ENCODE results near the gene USP25.

The USP25 gene

GRCh38 chr21:15874615-15875014 is 144.8 kb downstream of the USP25 start:
- DNase-seq: no peak

GRCh38 chr21:15875286-15875685 is 145.5 kb downstream of the USP25 start:
- DNase-seq: no peak

- no peak for DNase-seq
Measured at GRCh38 chr21:15893902-15894301, 164.1 kb downstream of the USP25 start.

GRCh38 chr21:15894596-15894995 is 164.8 kb downstream of the USP25 start:
- peak; percentile 16 for DNase-seq

- no peak for DNase-seq
Measured at GRCh38 chr21:15895142-15896106, 165.6 kb downstream of the USP25 start.

- no peak for DNase-seq
Measured at GRCh38 chr21:15896501-15896900, 166.7 kb downstream of the USP25 start.

- DNase-seq: no peak
Measured at GRCh38 chr21:15904389-15904788, 174.6 kb downstream of the USP25 start.

GRCh38 chr21:15908187-15908586 is 178.4 kb downstream of the USP25 start:
- no peak for DNase-seq

- DNase-seq: peak; percentile 25
Measured at GRCh38 chr21:15928196-15928595, 198.4 kb downstream of the USP25 start.

- DNase-seq: no peak
Measured at GRCh38 chr21:15928686-15929425, 199.1 kb downstream of the USP25 start.

GRCh38 chr21:15929536-15929935 is 199.8 kb downstream of the USP25 start:
- no peak for DNase-seq
